ENCODE results near the gene GLI3. TPM values are rescaled to one million over a fixed set of nuclear protein-coding genes. Genes with fewer than 3 reads are reported as not detected.
A peak's percentile ranks its signal among the peaks of the same experiment; 100 is the strongest.

GLI3 gene
- total RNA-seq, 1 donor from 2014 or later: 7.3 TPM

DNA sequence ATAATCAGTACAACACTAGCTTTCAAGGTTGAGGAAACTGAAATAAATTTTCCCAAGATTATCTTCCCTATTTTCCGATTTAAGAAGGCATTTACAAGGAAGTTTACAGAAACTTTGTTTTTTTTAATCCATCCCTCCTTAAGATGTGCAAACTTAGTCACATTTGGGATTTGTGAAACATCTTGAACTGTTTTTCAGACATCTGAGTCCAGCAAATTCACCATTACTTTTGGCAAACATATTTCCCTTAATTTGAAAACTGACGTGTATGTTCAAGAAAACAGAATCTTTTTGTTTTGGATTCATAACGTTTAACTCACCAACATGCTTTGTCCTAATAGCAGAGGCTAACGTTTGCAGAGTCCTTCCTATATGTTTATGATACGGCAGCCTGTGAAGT lies 19.5 kb downstream of the GLI3 start:
- Histone ChIP-seq H3K36me3 (ENCODE audit: control insufficient read depth, insufficient read depth, low read length) (no peaks in the 10 kb centered on the region), H3K27me3 (ENCODE audit: control insufficient read depth, insufficient read depth, low read length) (no peaks in the 10 kb centered on the region), H3K4me3 (ENCODE audit: low read depth, low read length) (no peak overlapping the region)
- TF ChIP-seq, protein P1, sequence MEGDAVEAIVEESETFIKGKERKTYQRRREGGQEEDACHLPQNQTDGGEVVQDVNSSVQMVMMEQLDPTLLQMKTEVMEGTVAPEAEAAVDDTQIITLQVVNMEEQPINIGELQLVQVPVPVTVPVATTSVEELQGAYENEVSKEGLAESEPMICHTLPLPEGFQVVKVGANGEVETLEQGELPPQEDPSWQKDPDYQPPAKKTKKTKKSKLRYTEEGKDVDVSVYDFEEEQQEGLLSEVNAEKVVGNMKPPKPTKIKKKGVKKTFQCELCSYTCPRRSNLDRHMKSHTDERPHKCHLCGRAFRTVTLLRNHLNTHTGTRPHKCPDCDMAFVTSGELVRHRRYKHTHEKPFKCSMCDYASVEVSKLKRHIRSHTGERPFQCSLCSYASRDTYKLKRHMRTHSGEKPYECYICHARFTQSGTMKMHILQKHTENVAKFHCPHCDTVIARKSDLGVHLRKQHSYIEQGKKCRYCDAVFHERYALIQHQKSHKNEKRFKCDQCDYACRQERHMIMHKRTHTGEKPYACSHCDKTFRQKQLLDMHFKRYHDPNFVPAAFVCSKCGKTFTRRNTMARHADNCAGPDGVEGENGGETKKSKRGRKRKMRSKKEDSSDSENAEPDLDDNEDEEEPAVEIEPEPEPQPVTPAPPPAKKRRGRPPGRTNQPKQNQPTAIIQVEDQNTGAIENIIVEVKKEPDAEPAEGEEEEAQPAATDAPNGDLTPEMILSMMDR (IDR thresholded peaks at IDR 0.05; ENCODE audit: insufficient read depth, low read length, poor library complexity, severe bottlenecking): no peak
- no peak for DNase-seq (ENCODE audit: low read depth)

DNA sequence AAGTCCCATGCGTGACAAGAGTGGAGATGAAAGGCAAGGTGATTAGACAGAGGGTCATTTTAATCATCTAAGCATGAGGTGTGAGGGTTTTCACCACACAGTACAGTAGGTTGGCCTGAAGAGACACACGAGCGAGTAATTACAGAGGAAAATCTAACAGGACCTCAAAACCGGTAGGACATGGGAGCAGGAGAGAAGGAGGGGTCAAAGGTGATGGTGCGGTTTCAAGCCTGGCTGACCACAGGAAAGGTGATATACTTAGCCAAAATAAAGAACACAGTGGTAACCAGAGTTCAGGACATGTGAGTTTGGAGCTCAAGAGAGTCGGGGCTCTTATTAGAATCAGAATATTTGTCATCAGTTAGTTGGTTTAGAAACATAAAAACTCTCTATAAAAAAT lies 20.0 kb downstream of the GLI3 start:
- Histone ChIP-seq H3K4me3 (ENCODE audit: low read depth, low read length) (no peak overlapping the region), H3K27me3 (ENCODE audit: control insufficient read depth, insufficient read depth, low read length) (no peaks in the 10 kb centered on the region), H3K36me3 (ENCODE audit: control insufficient read depth, insufficient read depth, low read length) (no peaks in the 10 kb centered on the region)
- DNase-seq (ENCODE audit: low read depth): peak; percentile 31
- TF ChIP-seq, protein P1 (IDR thresholded peaks at IDR 0.05; ENCODE audit: insufficient read depth, low read length, poor library complexity, severe bottlenecking): no peak

DNA sequence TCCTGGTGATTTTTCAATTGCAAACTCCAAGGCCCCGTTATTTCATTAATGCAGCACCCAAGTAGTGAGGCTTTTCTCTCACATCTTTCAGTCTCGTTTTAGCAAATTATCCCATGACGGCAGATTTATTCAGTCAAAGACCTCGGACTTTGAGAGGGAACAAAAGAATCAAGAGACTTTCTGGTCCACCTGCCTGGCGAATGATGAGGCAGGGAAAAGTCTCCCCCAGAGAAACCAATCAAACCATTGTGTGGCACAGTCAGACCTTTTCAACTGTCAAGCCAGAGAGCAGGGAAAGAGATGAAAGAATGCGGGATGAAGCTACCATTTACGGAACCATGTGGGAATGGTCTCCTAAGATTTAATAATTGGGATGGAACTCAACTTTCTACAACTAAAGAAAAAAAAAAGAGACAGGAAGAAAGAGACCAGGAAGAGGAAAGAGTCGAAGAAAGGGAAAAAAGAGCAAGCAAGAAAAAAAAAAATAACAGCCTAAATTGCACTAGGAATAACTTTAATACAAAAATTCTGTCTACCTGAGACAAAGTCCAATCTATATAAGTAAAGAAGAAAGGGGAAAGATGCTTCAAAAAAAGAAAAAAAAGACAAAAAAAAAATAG lies 22.8 kb downstream of the GLI3 start:
- Histone ChIP-seq H3K27me3 (ENCODE audit: control insufficient read depth, insufficient read depth, low read length) (no peaks in the 10 kb centered on the region), H3K36me3 (ENCODE audit: control insufficient read depth, insufficient read depth, low read length) (no peaks in the 10 kb centered on the region), H3K4me3 (ENCODE audit: low read depth, low read length) (no peak overlapping the region)
- DNase-seq (ENCODE audit: low read depth): no peak
- TF ChIP-seq, protein P1 (IDR thresholded peaks at IDR 0.05; ENCODE audit: insufficient read depth, low read length, poor library complexity, severe bottlenecking): no peak

DNA sequence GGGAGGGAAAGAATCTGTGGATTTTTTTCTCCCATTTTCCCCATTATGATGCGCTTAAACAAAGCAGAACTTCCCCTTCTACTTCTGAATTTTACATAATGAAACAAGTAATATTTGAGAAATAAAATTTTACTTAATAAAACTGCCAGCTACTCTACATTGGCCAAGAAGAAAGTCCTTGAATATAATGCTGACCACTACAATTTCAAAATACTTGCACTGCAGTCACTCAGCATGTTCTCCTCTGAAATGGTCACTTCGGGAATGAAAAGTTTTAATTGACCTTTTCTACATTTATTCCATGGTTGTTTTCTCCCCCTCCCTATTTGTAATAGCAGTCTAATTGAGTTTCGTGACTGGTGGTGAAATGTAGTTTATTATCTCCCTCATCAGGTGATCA lies 23.9 kb downstream of the GLI3 start:
- no peaks in the 10 kb centered on the region for H3K36me3 ChIP-seq (ENCODE audit: control insufficient read depth, insufficient read depth, low read length)
- H3K4me3 ChIP-seq (ENCODE audit: low read depth, low read length): no peak overlapping the region
- H3K27me3 ChIP-seq (ENCODE audit: control insufficient read depth, insufficient read depth, low read length): no peaks in the 10 kb centered on the region
- TF ChIP-seq, protein P1 (IDR thresholded peaks at IDR 0.05; ENCODE audit: insufficient read depth, low read length, poor library complexity, severe bottlenecking): no peak
- no peak for DNase-seq (ENCODE audit: low read depth)

DNA sequence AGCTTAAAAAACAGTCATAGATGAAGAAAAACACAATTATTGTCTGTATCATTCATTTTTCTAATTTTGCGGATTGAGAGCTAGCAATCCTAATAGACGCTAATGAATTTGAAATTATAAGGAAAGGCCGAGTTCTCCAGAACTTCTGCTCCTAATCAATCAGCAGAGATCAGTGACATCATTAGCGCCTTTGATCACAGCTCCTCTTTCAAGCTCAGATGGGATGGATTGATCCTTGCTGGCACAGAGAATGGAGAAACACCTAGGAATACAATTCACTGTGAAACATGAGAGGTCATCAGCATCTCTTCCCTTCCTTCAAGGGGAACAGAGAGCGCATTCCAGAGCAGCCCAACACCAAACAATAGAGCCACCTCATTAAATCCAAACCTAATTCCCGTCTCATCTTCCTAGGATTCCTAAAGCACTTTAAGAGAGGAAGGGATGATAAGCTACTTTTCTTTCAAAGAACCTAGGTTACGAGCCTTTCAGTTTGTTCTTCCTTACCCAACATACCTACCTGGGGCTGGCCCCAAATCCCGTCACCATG lies 24.4 kb downstream of the GLI3 start:
- Histone ChIP-seq H3K36me3 (ENCODE audit: control insufficient read depth, insufficient read depth, low read length) (no peaks in the 10 kb centered on the region), H3K27me3 (ENCODE audit: control insufficient read depth, insufficient read depth, low read length) (no peaks in the 10 kb centered on the region), H3K4me3 (ENCODE audit: low read depth, low read length) (no peak overlapping the region)
- TF ChIP-seq, protein P1 (IDR thresholded peaks at IDR 0.05; ENCODE audit: insufficient read depth, low read length, poor library complexity, severe bottlenecking): no peak
- DNase-seq (ENCODE audit: low read depth): no peak

DNA sequence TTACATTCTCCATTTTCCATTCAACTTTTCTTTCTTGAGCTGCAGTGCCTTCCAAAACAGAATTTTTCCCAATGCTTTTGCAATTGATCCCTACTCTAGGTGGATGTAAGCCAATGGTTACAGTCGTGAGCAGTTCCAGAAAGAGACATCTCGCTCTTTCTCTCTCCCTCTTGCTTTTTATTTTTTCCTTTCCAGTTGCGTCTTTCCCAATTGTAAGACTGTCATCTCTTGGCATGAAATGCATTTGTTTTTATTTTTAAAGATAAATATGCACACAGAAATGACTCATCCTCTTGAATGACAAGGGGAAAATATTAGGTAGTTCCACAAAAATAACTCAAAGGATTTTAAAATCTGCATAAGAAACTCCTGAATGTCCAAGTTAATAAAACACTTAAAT lies 25.1 kb downstream of the GLI3 start:
- Histone ChIP-seq H3K36me3 (ENCODE audit: control insufficient read depth, insufficient read depth, low read length) (no peaks in the 10 kb centered on the region), H3K27me3 (ENCODE audit: control insufficient read depth, insufficient read depth, low read length) (no peaks in the 10 kb centered on the region), H3K4me3 (ENCODE audit: low read depth, low read length) (no peak overlapping the region)
- DNase-seq (ENCODE audit: low read depth): no peak
- TF ChIP-seq, protein P1 (IDR thresholded peaks at IDR 0.05; ENCODE audit: insufficient read depth, low read length, poor library complexity, severe bottlenecking): no peak
